Fibroblast of lung (primary cell): ENCODE measurements around the gene SNRNP35.
"Not testable (repeated sequence)": the region's sequence is repeated elsewhere in the genome, so short reads cannot be mapped to it uniquely, and the experiment has no call there.

ENCODE experiments used
- CTCF ChIP-seq, 2 donors: IDR thresholded peaks in 1 of 2; conservative IDR thresholded peaks in 1 of 2; 1 replicate in 1 of 2; 2 replicates in 1 of 2; pipeline ENCODE4 v1.5.1; 2011 to 2012; ENCODE audit warnings: low read length in 2 of 2, control low read depth in 1 of 2, inconsistent platforms in 1 of 2, low read depth in 1 of 2, mild to moderate bottlenecking in 1 of 2
- EZH2 ChIP-seq: IDR thresholded peaks from 2 replicates; pipeline ENCODE4 v1.5.1; 2012; ENCODE audit warnings: low read length, control low read depth, mild to moderate bottlenecking; ENCODE audit errors: missing control alignments

- TF ChIP-seq CTCF (conservative IDR thresholded peaks at IDR 0.05 in 1 of 2, IDR thresholded peaks at IDR 0.05 in 1 of 2; ENCODE audit: low read depth in 1 of 2, low read length in 2 of 2); EZH2: not testable (repeated sequence)
These were observed 48.5 kb upstream of the SNRNP35 start for GRCh38 chr12:123409284-123410040.
